HG03342 (cell line): Measurements from ENCODE around the gene GJA8.
"Not testable (repeated sequence)": the region's sequence is repeated elsewhere in the genome, so short reads cannot be mapped to it uniquely, and the experiment has no call there.

Experiments used
- ATAC-seq: cut with Tn5 transposase; IDR thresholded peaks from one replicate; pipeline ENCODE4 v1.9.1; 2021; ENCODE audit warnings: mild to moderate bottlenecking, moderate library complexity; ENCODE audit not compliant: unreplicated experiment

Gene GJA8

GRCh38 chr1:147927215-147927614, 24.6 kb downstream of the GJA8 start:
- ATAC-seq = not testable (repeated sequence)

GRCh38 chr1:147927689-147928088, 25.1 kb downstream of the GJA8 start:
- ATAC-seq = not testable (repeated sequence)

- ATAC-seq = peak; percentile 95
Measured at GRCh38 chr1:147928236-147929132, 25.9 kb downstream of the GJA8 start, which contains the start of gene GPR89B. TSS of gene GPR89B (plus strand) at chr1:147928420. CDS start at chr1:147928537, 117 bp downstream.

- not testable (repeated sequence) for ATAC-seq
Measured at GRCh38 chr1:147931137-147931536, 28.5 kb downstream of the GJA8 start.

GRCh38 chr1:147935296-147935695, 32.7 kb downstream of the GJA8 start:
- ATAC-seq = not testable (repeated sequence)

- not testable (repeated sequence) for ATAC-seq
Measured at GRCh38 chr1:147940456-147940855, 37.9 kb downstream of the GJA8 start.

GRCh38 chr1:147942563-147942962, 40.0 kb downstream of the GJA8 start:
- not testable (repeated sequence) for ATAC-seq

GRCh38 chr1:147949517-147949916, 46.9 kb downstream of the GJA8 start:
- ATAC-seq = not testable (repeated sequence)
